HG02884 (cell line): ENCODE data around the gene HNRNPD.
"Not testable (repeated sequence)": the region's sequence is repeated elsewhere in the genome, so short reads cannot be mapped to it uniquely, and the experiment has no call there.

Experiments used
- ATAC-seq: cut with Tn5 transposase; IDR thresholded peaks from one replicate; pipeline ENCODE4 v1.9.1; 2021; ENCODE audit warnings: mild to moderate bottlenecking, moderate library complexity; ENCODE audit not compliant: unreplicated experiment

Gene HNRNPD

GRCh38 chr4:82373486-82373815 is 340 bp downstream of the HNRNPD start:
- ATAC-seq, result peak; percentile 6

DNA sequence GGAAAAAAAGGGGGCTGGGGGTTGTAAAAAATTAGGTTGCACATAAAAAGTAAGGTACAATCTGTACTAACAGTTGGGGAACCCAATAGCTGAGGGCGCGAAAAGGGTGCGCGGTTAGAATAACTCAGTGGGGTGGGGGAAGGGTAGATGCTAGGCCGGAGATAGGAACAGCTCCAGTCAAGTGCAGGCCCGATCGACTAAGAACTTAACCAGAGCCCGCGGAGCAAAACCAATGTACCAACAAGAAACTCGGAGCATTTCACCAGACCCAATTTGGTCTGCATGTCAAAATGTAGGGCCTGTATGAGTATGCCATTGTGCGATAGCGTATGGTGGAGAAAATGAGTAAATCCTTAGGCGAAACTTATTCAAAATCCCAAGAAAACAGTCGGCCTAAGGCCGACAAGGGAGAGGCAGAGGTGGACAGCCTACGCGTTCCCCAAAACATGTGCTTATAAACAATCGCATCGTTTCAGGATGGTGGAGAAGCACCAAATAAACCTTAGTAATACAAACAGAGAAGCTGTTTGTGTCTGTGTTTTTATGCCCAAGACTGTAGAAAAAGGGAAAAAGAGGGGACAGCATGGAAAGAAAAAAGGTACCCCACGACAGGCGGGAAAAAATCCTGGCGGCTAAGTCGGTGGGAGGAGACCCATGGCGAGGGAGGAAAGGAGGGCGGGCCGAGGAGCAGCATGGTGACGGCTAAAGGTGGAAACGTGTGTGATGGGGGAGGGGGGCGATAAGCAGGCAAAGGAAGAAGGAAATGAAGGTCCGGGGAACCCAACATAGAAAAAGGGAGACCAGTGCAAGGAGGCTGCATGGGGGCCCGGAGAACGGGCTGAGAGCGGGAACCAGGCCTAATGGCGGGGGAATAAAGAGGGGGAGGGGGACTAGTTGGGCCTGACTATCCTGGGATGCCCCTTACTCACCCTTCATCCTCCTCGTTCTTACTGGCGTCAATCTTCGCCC is 990 bp downstream of the HNRNPD start:
- ATAC-seq, result no peak

DNA sequence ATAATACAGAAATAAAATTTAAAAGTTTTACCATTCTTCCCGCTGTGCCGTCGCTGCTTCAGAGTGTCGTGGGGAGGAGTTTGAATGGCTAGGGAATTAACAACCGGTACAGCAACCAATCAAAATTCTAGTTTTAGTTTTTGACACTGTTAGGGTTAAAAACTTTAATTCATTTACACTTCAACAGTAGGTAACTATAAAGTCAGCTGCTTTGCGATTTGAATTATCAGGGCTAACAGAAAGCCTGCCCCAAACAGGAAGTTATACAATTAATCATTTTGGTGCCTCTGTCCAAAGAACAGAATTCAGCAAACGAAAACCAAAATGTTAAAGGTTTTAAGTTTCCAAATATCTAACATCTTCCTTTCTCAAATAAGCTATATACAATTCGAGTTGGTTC is 2.3 kb downstream of the HNRNPD start:
- ATAC-seq, result no peak

DNA sequence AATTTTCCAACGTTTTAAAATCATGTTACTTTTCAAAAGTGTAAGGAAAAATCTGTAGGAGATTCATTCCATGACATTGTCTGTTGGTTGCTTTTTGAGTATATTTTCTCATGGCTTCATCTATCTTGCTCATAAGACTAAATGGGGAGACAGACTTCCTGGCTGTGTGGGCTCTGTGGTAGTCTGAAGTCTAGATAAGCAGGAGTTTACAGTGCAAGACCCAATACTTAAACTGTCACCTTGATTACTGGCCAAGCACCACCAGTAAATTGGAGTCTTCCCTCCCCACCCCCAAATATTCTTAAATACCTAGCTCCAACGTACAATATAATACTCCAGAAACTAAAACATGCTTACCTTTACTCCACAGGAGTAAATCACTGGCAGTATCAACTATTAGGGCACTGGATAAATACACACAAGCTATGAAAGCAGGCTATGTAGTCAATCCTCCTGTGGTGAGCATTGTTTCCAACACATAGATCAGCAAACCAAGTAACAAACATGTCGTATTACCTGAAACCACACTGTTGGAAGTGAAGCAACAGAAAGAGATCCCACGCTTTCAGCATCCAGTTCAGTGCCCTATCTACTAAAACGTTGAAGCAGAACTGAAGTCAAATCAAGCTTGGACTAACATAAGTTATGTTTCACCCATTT is 6.2 kb downstream of the HNRNPD start:
- ATAC-seq, result no peak

DNA sequence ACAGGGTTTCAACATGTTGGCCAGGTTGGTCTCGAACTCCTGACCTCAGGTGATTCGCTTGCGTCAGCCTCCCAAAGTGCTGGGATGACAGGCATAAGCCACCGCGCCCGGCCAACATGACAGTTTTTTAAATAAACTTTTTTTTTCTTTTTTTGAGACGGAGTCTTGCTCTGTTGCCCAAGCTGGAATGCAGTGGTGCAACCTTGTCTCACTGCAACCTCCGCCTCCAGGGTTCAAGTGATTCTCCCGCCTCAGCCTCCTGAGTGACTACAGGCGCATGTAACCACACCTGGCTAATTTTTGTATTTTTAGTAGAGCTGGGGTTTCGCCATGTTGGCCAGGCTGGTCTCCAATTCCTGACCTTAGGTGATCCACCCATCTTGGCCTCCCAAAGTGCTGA is 7.4 kb downstream of the HNRNPD start:
- not testable (repeated sequence) for ATAC-seq

DNA sequence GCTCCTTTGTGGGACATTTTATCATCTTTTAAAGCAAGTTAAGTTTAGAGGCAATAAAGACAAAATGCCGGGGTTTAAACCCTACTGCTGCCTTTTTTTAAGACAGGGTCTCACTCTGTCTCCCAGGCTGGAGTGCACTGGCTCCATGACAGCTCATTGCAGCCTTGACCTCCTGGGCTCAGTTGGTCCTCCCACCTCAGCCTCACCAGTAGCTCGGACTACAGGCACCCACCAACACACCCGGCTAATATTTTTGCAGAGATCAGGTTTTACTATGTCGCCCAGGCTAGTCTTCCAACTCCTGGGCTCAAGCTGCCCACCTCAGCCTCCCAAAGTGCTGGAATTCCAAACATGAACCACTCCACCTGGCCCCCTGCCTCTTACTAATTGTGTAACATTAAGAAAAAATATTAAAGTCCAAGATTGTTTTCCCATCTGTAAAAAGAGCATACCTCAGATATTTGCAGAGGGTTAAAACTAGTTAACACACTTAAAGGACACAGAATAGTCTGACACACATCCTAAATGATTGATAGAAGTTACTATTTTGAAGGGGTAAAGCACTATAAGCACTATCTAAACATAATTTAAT is 9.8 kb downstream of the HNRNPD start:
- no peak for ATAC-seq

GRCh38 chr4:82362565-82362964 is 11.2 kb downstream of the HNRNPD start:
- peak; percentile 60 for ATAC-seq

DNA sequence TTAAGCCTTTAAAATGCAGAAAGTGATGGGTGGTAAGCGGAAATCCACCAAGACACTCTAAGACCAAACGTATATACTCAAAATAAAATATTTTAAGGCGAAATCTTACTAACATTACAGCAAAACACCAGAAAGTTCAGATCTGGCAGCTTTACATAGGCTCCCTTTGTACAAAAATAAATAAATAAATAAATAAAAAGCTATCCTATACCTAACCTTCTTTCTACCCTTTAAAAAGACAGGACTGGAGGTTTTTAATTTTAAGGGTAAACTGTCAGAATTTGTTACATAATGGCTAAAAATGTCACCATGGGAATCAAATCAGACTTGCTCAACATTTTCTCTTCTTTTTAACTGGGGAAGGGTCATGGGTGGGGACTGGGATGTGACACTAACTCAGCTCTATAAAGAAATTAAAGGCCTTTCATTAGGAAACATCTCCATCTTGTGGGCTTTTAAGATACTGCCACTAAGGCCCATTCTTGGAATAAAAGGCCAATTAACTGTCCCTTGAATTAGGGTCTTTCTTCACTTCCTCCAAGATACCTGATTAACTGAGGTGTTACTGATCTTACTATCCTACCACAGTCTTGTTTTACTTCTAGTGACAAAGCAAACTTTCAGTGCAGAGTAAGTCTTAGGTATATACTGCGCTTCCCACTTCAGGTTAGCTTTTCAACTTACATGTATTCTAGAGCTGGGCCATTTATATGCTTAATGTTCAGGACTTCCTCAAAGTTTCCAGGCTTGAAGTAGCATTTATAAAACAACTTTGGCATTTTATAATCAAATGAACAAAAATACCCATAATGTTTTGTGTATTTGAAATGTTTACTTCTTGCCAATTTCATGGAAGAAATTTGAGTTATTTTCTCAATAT is 13.3 kb downstream of the HNRNPD start:
- ATAC-seq, result no peak

DNA sequence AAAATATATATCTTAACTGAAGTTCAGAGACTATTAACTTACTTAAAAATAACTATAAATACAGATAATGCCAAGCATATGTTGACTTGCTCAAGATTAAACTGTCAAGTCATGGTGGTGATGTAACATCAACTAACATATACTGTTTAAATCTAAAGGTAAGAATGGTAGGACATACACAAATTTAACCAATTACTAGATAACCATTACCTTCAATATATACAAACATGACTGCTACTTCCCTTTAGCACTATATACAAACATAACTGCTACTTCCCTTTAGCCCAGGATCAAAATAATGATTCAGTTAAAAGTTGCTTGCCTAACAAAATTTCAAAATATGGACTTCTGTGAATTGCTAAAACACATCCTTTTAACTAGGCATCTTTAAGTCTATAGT is 14.9 kb downstream of the HNRNPD start:
- ATAC-seq, result no peak

DNA sequence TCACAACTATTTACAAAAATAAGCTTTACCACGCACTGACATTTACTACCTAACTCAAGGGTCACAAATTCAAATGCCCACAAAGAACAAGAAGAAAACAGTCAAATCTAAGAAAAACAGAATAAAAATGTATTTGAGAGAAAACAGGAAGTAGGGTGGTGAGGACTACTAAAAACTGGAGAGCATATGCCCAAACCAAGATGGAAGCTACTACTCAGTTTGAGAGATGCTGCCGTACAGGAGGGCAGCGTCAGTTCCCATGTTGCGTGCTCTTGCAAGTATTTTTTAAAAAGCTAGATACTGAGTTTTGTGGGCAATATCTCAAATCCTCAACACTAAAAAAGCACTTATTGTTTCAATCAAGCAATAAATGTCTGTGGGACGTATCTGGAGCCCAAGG is 16.2 kb downstream of the HNRNPD start:
- ATAC-seq, result no peak

DNA sequence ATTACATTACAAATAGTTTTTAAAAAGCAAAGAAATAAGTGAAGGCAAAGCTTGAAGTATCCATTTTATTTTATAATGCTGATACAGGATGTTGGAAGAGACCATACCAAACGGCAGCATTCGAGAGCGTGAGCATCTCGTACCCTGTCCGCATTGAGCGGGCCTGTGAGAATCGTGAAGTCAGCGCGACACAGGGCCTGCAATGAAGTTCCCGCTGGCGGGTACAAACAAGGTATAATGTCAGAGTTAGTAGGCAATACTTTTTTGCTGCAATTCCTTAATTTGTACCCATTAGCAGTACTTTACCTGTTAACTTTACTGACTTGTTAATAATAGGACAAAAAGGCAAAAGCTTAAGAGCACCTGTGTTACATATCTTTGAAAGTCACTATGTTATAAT is 19.0 kb downstream of the HNRNPD start:
- ATAC-seq, result no peak

DNA sequence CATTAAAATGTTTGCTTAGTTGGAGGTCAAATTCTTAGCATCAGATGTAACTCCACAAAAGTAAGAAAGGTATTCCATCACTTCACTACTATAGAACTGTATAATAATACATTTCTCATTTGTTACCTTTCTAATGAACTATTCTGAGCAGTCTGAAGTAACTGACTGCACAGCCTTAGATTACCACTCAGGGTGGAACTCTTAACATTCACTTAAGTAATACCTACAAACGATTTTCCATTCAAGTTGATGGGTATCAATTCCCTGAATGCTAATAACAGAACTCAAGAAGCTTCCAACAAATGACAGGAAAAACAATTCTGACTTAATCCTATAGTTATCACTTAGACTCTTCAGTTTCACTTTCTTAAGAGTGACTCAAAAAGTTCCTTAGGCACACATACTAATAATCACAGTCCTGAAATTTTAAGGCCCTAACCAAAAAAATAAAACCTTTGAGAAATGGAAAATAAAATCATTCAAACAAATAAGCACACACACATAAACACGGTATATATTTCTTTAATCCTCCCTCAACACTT is 20.9 kb downstream of the HNRNPD start:
- no peak for ATAC-seq

- no peak for ATAC-seq
Observed at GRCh38 chr4:82352118-82352824, 21.5 kb downstream of the HNRNPD start.

- no peak for ATAC-seq
Observed at GRCh38 chr4:82346126-82346525, 27.7 kb downstream of the HNRNPD start.

GRCh38 chr4:82335043-82335442 is 38.7 kb downstream of the HNRNPD start:
- ATAC-seq, result no peak

GRCh38 chr4:82333641-82334040 is 40.1 kb downstream of the HNRNPD start:
- not testable (repeated sequence) for ATAC-seq

GRCh38 chr4:82331814-82332213 is 42.0 kb downstream of the HNRNPD start:
- ATAC-seq, result no peak

DNA sequence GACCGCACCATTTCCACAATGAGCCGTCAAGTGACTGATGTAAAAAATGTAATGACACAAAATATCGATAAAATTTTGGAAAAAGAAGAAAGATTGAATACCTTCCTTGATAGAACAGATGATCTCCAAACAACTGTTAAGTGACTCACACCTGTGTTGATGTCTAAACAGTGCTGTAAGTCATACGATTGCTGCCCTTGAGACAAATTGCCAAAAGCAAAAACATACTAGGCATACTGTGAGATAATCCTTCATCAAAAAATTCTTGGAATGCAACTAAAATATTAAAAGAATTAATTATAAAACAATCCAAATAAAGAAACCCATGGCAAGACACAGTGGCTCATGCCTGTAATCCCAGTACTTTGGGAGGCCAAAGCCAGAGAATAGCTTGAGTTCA is 53.4 kb downstream of the HNRNPD start:
- no peak for ATAC-seq

DNA sequence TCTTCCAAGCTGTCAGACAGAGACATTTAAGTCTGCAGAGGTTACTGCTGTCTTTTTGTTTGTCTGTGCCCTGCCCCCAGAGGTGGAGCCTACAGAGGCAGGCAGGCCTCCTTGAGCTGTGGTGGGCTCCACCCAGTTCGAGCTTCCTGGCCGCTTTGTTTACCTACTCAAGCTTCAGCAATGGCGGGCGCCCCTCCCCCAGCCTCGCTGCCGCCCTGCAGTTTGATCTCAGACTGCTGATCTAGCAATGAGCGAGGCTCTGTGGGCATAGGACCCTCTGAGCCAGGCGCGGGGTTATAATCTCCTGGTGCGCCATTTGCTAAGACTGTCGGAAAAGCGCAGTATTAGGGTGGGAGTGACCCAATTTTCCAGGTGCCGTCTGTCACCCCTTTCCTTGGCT is 70.7 kb downstream of the HNRNPD start:
- ATAC-seq, result not testable (repeated sequence)
